GM12892 (cell line): Measurements from ENCODE around the gene F11.

Experiments
- POLR2A ChIP-seq: IDR thresholded peaks from 2 replicates; pipeline ENCODE4 v1.6.1; 2011; ENCODE audit warnings: low read depth, low read length, control low read depth
- POLR2AphosphoS5 ChIP-seq: IDR thresholded peaks from 2 replicates; pipeline ENCODE4 v1.6.1; 2011; ENCODE audit warnings: low read depth, low read length, control low read depth

GRCh38 chr4:186250760-186251159 lies 15.2 kb upstream of the F11 start:
- no peak for TF ChIP-seq POLR2A
- no peak for TF ChIP-seq POLR2AphosphoS5
